ENCODE results near the gene GAPT.
A peak's percentile ranks its signal among the peaks of the same experiment; 100 is the strongest.
"Not testable (repeated sequence)": the region's sequence is repeated elsewhere in the genome, so short reads cannot be mapped to it uniquely, and the experiment has no call there.

Gene GAPT

GRCh38 chr5:58523956-58524355 is 32.7 kb downstream of the GAPT start:
- CTCF ChIA-PET = interaction anchor here (1.3 to 1.7 kb wide), 2 partner anchors 9 to 46 kb away, joined by 4 read pairs; no protein-coding TSS in a partner anchor
- POLR2A ChIA-PET = no interaction called here
- Histone ChIP-seq H3K4me3 (ENCODE audit: control insufficient read depth in 1 of 7, extremely low read depth in 1 of 7, insufficient read depth in 4 of 7, low read depth in 2 of 7, low read length in 6 of 7) (no peak overlapping the region), H3K27me3 (replicated peaks in 2 of 5; ENCODE audit: control insufficient read depth in 4 of 5, insufficient read depth in 5 of 5, low read length in 4 of 5) (no peaks in the 10 kb centered on the region), H3K36me3 (ENCODE audit: control insufficient read depth in 4 of 4, insufficient read depth in 4 of 4, low read length in 3 of 4) (no peaks in the 10 kb centered on the region), H3K9me3 (ENCODE audit: control extremely low read depth in 1 of 5, control insufficient read depth in 4 of 5, insufficient read depth in 2 of 5, low read depth in 1 of 5, low read length in 4 of 5) (peaks cover 0 to 19% (median 3%) of the 10 kb centered on the region in 5 experiments), H3K4me1 (ENCODE audit: control extremely low read depth in 1 of 4, control insufficient read depth in 4 of 4, insufficient read depth in 4 of 4, low read length in 3 of 4) (peaks cover 4 to 8% (median 7%) of the 10 kb centered on the region in 4 experiments), H3K27ac (ENCODE audit: insufficient read depth in 1 of 2, low read depth in 1 of 2, low read length in 2 of 2, poor library complexity in 1 of 2, severe bottlenecking in 2 of 2) (no peak overlapping the region)
- DNase-seq = no peak

GRCh38 chr5:58524571-58524970 is 33.3 kb downstream of the GAPT start:
- no peak overlapping the region for H3K4me3 ChIP-seq (ENCODE audit: control insufficient read depth in 1 of 7, extremely low read depth in 1 of 7, insufficient read depth in 4 of 7, low read depth in 2 of 7, low read length in 6 of 7)
- H3K27me3 ChIP-seq (replicated peaks in 2 of 5; ENCODE audit: control insufficient read depth in 4 of 5, insufficient read depth in 5 of 5, low read length in 4 of 5) = no peaks in the 10 kb centered on the region
- ChIA-PET CTCF (interaction anchor here (1.0 to 1.7 kb wide), 4 partner anchors 9 to 47 kb away, joined by 3 to 4 read pairs (median 4); no protein-coding TSS in a partner anchor), POLR2A (no interaction called here)
- H3K4me1 ChIP-seq (ENCODE audit: control extremely low read depth in 1 of 4, control insufficient read depth in 4 of 4, insufficient read depth in 4 of 4, low read length in 3 of 4) = peaks cover 4 to 8% (median 7%) of the 10 kb centered on the region in 4 experiments
- no peak overlapping the region for H3K27ac ChIP-seq (ENCODE audit: insufficient read depth in 1 of 2, low read depth in 1 of 2, low read length in 2 of 2, poor library complexity in 1 of 2, severe bottlenecking in 2 of 2)
- H3K9me3 ChIP-seq (ENCODE audit: control extremely low read depth in 1 of 5, control insufficient read depth in 4 of 5, insufficient read depth in 2 of 5, low read depth in 1 of 5, low read length in 4 of 5) = peaks cover 0 to 14% (median 3%) of the 10 kb centered on the region in 5 experiments
- DNase-seq = peak in 2 of 3 donors; percentile 59 to 67
- 10% methylated on average over 1 of the region's 1 CpG for WGBS (ENCODE audit: insufficient coverage)
- no peaks in the 10 kb centered on the region for H3K36me3 ChIP-seq (ENCODE audit: control insufficient read depth in 4 of 4, insufficient read depth in 4 of 4, low read length in 3 of 4)

GRCh38 chr5:58530942-58531490 is 39.8 kb downstream of the GAPT start:
- no peak for DNase-seq
- WGBS (ENCODE audit: insufficient coverage) = 100% methylated on average over 1 of the region's 1 CpG
- ChIA-PET CTCF (no interaction called here), POLR2A (no interaction called here)
- no peak overlapping the region for H3K4me3 ChIP-seq (ENCODE audit: control insufficient read depth in 1 of 7, extremely low read depth in 1 of 7, insufficient read depth in 4 of 7, low read depth in 2 of 7, low read length in 6 of 7)
- no peaks in the 10 kb centered on the region for H3K27me3 ChIP-seq (replicated peaks in 2 of 5; ENCODE audit: control insufficient read depth in 4 of 5, insufficient read depth in 5 of 5, low read length in 4 of 5)
- H3K27ac ChIP-seq (ENCODE audit: insufficient read depth in 1 of 2, low read depth in 1 of 2, low read length in 2 of 2, poor library complexity in 1 of 2, severe bottlenecking in 2 of 2) = no peak overlapping the region
- no peaks in the 10 kb centered on the region for H3K4me1 ChIP-seq (ENCODE audit: control extremely low read depth in 1 of 4, control insufficient read depth in 4 of 4, insufficient read depth in 4 of 4, low read length in 3 of 4)
- H3K9me3 ChIP-seq (ENCODE audit: control extremely low read depth in 1 of 5, control insufficient read depth in 4 of 5, insufficient read depth in 2 of 5, low read depth in 1 of 5, low read length in 4 of 5) = peaks cover 2 to 10% (median 6%) of the 10 kb centered on the region in 5 experiments
- no peaks in the 10 kb centered on the region for H3K36me3 ChIP-seq (ENCODE audit: control insufficient read depth in 4 of 4, insufficient read depth in 4 of 4, low read length in 3 of 4)

GRCh38 chr5:58541935-58542334 is 50.7 kb downstream of the GAPT start:
- CTCF ChIA-PET; H3K27ac ChIP-seq (ENCODE audit: insufficient read depth in 1 of 2, low read depth in 1 of 2, low read length in 2 of 2, poor library complexity in 1 of 2, severe bottlenecking in 2 of 2); H3K9me3 ChIP-seq (ENCODE audit: control extremely low read depth in 1 of 5, control insufficient read depth in 4 of 5, insufficient read depth in 2 of 5, low read depth in 1 of 5, low read length in 4 of 5); H3K27me3 ChIP-seq (replicated peaks in 2 of 5; ENCODE audit: control insufficient read depth in 4 of 5, insufficient read depth in 5 of 5, low read length in 4 of 5); H3K36me3 ChIP-seq (ENCODE audit: control insufficient read depth in 4 of 4, insufficient read depth in 4 of 4, low read length in 3 of 4); H3K4me3 ChIP-seq (ENCODE audit: control insufficient read depth in 1 of 7, extremely low read depth in 1 of 7, insufficient read depth in 4 of 7, low read depth in 2 of 7, low read length in 6 of 7); POLR2A ChIA-PET; DNase-seq: not testable (repeated sequence)
- WGBS (ENCODE audit: insufficient coverage) = 100% methylated on average over 2 of the region's 9 CpGs
- H3K4me1 ChIP-seq (ENCODE audit: control extremely low read depth in 1 of 4, control insufficient read depth in 4 of 4, insufficient read depth in 4 of 4, low read length in 3 of 4) = peaks cover 9 to 35% (median 33%) of the 10 kb centered on the region in 4 experiments

GRCh38 chr5:58542709-58543108 is 51.5 kb downstream of the GAPT start:
- no peak for DNase-seq
- Histone ChIP-seq H3K27ac (ENCODE audit: insufficient read depth in 1 of 2, low read depth in 1 of 2, low read length in 2 of 2, poor library complexity in 1 of 2, severe bottlenecking in 2 of 2) (no peak overlapping the region), H3K9me3 (ENCODE audit: control extremely low read depth in 1 of 5, control insufficient read depth in 4 of 5, insufficient read depth in 2 of 5, low read depth in 1 of 5, low read length in 4 of 5) (peaks cover 0 to 3% (median 0%) of the 10 kb centered on the region in 5 experiments), H3K4me3 (ENCODE audit: control insufficient read depth in 1 of 7, extremely low read depth in 1 of 7, insufficient read depth in 4 of 7, low read depth in 2 of 7, low read length in 6 of 7) (no peak overlapping the region), H3K4me1 (ENCODE audit: control extremely low read depth in 1 of 4, control insufficient read depth in 4 of 4, insufficient read depth in 4 of 4, low read length in 3 of 4) (peaks cover 9 to 35% (median 33%) of the 10 kb centered on the region in 4 experiments), H3K27me3 (replicated peaks in 2 of 5; ENCODE audit: control insufficient read depth in 4 of 5, insufficient read depth in 5 of 5, low read length in 4 of 5) (no peaks in the 10 kb centered on the region), H3K36me3 (ENCODE audit: control insufficient read depth in 4 of 4, insufficient read depth in 4 of 4, low read length in 3 of 4) (no peaks in the 10 kb centered on the region)
- ChIA-PET POLR2A (no interaction called here), CTCF (no interaction called here)
- 100% methylated on average over 1 of the region's 1 CpG for WGBS (ENCODE audit: insufficient coverage)

GRCh38 chr5:58543723-58544122 is 52.5 kb downstream of the GAPT start:
- WGBS (ENCODE audit: insufficient coverage) = 100% methylated on average over 2 of the region's 2 CpGs
- CTCF ChIA-PET = no interaction called here
- Histone ChIP-seq H3K36me3 (ENCODE audit: control insufficient read depth in 4 of 4, insufficient read depth in 4 of 4, low read length in 3 of 4) (no peaks in the 10 kb centered on the region), H3K4me3 (ENCODE audit: control insufficient read depth in 1 of 7, extremely low read depth in 1 of 7, insufficient read depth in 4 of 7, low read depth in 2 of 7, low read length in 6 of 7) (no peak overlapping the region), H3K4me1 (ENCODE audit: control extremely low read depth in 1 of 4, control insufficient read depth in 4 of 4, insufficient read depth in 4 of 4, low read length in 3 of 4) (peaks cover 9 to 35% (median 33%) of the 10 kb centered on the region in 4 experiments), H3K27me3 (replicated peaks in 2 of 5; ENCODE audit: control insufficient read depth in 4 of 5, insufficient read depth in 5 of 5, low read length in 4 of 5) (no peaks in the 10 kb centered on the region), H3K9me3 (ENCODE audit: control extremely low read depth in 1 of 5, control insufficient read depth in 4 of 5, insufficient read depth in 2 of 5, low read depth in 1 of 5, low read length in 4 of 5) (peaks cover 0 to 3% (median 0%) of the 10 kb centered on the region in 5 experiments), H3K27ac (ENCODE audit: insufficient read depth in 1 of 2, low read depth in 1 of 2, low read length in 2 of 2, poor library complexity in 1 of 2, severe bottlenecking in 2 of 2) (peak overlapping the region in 1 of 2 experiments; percentile 16)
- POLR2A ChIA-PET = interaction anchor here (0.8 kb wide), 1 partner anchor 1099 kb away, joined by 4 read pairs; no protein-coding TSS in a partner anchor
- DNase-seq = peak in 2 of 3 donors; percentile 13 to 23

- Histone ChIP-seq H3K27ac (ENCODE audit: insufficient read depth in 1 of 2, low read depth in 1 of 2, low read length in 2 of 2, poor library complexity in 1 of 2, severe bottlenecking in 2 of 2) (peak overlapping the region in 1 of 2 experiments; percentile 16), H3K27me3 (replicated peaks in 2 of 5; ENCODE audit: control insufficient read depth in 4 of 5, insufficient read depth in 5 of 5, low read length in 4 of 5) (no peaks in the 10 kb centered on the region), H3K36me3 (ENCODE audit: control insufficient read depth in 4 of 4, insufficient read depth in 4 of 4, low read length in 3 of 4) (no peaks in the 10 kb centered on the region), H3K4me1 (ENCODE audit: control extremely low read depth in 1 of 4, control insufficient read depth in 4 of 4, insufficient read depth in 4 of 4, low read length in 3 of 4) (peaks cover 9 to 35% (median 33%) of the 10 kb centered on the region in 4 experiments), H3K9me3 (ENCODE audit: control extremely low read depth in 1 of 5, control insufficient read depth in 4 of 5, insufficient read depth in 2 of 5, low read depth in 1 of 5, low read length in 4 of 5) (peaks cover 0 to 3% (median 0%) of the 10 kb centered on the region in 5 experiments), H3K4me3 (ENCODE audit: control insufficient read depth in 1 of 7, extremely low read depth in 1 of 7, insufficient read depth in 4 of 7, low read depth in 2 of 7, low read length in 6 of 7) (peak overlapping the region in 1 of 7 experiments; percentile 4)
- peak; percentile 11 to 70 (median 56) for DNase-seq
- ChIA-PET CTCF (no interaction called here), POLR2A (interaction anchor here (0.8 kb wide), 1 partner anchor 1099 kb away, joined by 4 read pairs; no protein-coding TSS in a partner anchor)
- no CpG with 5 or more reads among the region's 1 CpG for WGBS (ENCODE audit: insufficient coverage)
Observed at GRCh38 chr5:58544195-58544594, 53.0 kb downstream of the GAPT start.
